Nephron progenitor cell (in vitro differentiated cells): ENCODE measurements around the gene RGS21.

ENCODE experiments used
- DNase-seq: peaks from one replicate; pipeline ENCODE4 v3.0.0; 2021
- H3K27ac Mint-ChIP-seq: 2 replicates; pipeline ENCODE4 v1.8.0; 2021; ENCODE audit warnings: mild to moderate bottlenecking, moderate library complexity, mixed read lengths
- H3K27me3 Mint-ChIP-seq: 2 replicates; pipeline ENCODE4 v1.8.0; 2021; ENCODE audit warnings: mild to moderate bottlenecking, low read depth, mixed read lengths; ENCODE audit not compliant: poor library complexity
- H3K36me3 Mint-ChIP-seq: 2 replicates; pipeline ENCODE4 v1.8.0; 2021; ENCODE audit warnings: low read depth, mixed read lengths
- H3K4me1 Mint-ChIP-seq: 2 replicates; pipeline ENCODE4 v1.8.0; 2021; ENCODE audit warnings: mixed read lengths
- H3K4me3 Mint-ChIP-seq: 2 replicates; pipeline ENCODE4 v1.8.0; 2021; ENCODE audit warnings: mild to moderate bottlenecking, moderate library complexity, mixed read lengths
- H3K9me3 Mint-ChIP-seq: 2 replicates; pipeline ENCODE4 v1.8.0; 2021; ENCODE audit warnings: mild to moderate bottlenecking, moderate library complexity, mixed read lengths
- CTCF ChIP-seq: fragments of 200-600 bp; sonication (generic); IDR thresholded peaks from 2 replicates; pipeline ENCODE4 v1.5.0; 2021; ENCODE audit warnings: antibody characterized with exemption

Gene RGS21

GRCh38 chr1:192358402-192358801 lies 41.6 kb downstream of the RGS21 start:
- Mint-ChIP-seq H3K27me3 (no peaks in the 10 kb centered on the region), H3K27ac (no peak overlapping the region), H3K4me1 (no peaks in the 10 kb centered on the region), H3K4me3 (no peak overlapping the region), H3K36me3 (no peaks in the 10 kb centered on the region), H3K9me3 (no peaks in the 10 kb centered on the region)
- no peak for TF ChIP-seq CTCF
- DNase-seq, result no peak

- no peak overlapping the region for H3K27ac Mint-ChIP-seq
- H3K36me3 Mint-ChIP-seq, result no peaks in the 10 kb centered on the region
- no peak for TF ChIP-seq CTCF
- no peaks in the 10 kb centered on the region for H3K4me1 Mint-ChIP-seq
- DNase-seq, result no peak
- H3K9me3 Mint-ChIP-seq, result no peaks in the 10 kb centered on the region
- H3K4me3 Mint-ChIP-seq, result no peak overlapping the region
- H3K27me3 Mint-ChIP-seq, result no peaks in the 10 kb centered on the region
Measured at GRCh38 chr1:192358822-192359221, 42.0 kb downstream of the RGS21 start.

GRCh38 chr1:192363177-192363576 lies 46.4 kb downstream of the RGS21 start:
- H3K4me1 Mint-ChIP-seq, result no peaks in the 10 kb centered on the region
- no peak overlapping the region for H3K27ac Mint-ChIP-seq
- H3K27me3 Mint-ChIP-seq, result no peaks in the 10 kb centered on the region
- no peak overlapping the region for H3K4me3 Mint-ChIP-seq
- no peaks in the 10 kb centered on the region for H3K36me3 Mint-ChIP-seq
- H3K9me3 Mint-ChIP-seq, result no peaks in the 10 kb centered on the region
- no peak for TF ChIP-seq CTCF
- DNase-seq, result no peak

- Mint-ChIP-seq H3K27ac (no peak overlapping the region), H3K4me1 (no peaks in the 10 kb centered on the region)
- TF ChIP-seq CTCF, result no peak
Measured at GRCh38 chr1:192367436-192367835, 50.6 kb downstream of the RGS21 start.

GRCh38 chr1:192375306-192375705 lies 58.5 kb downstream of the RGS21 start:
- Mint-ChIP-seq H3K4me1 (no peaks in the 10 kb centered on the region), H3K27ac (no peak overlapping the region), H3K27me3 (no peaks in the 10 kb centered on the region), H3K9me3 (no peaks in the 10 kb centered on the region), H3K36me3 (no peaks in the 10 kb centered on the region), H3K4me3 (no peak overlapping the region)
- DNase-seq, result no peak
- TF ChIP-seq CTCF, result no peak

More at GRCh38 chr1:192367436-192367835, 50.6 kb downstream of the RGS21 start:
- Mint-ChIP-seq H3K36me3 (no peaks in the 10 kb centered on the region), H3K4me3 (no peak overlapping the region), H3K9me3 (no peaks in the 10 kb centered on the region), H3K27me3 (no peaks in the 10 kb centered on the region)
- DNase-seq, result no peak

- Mint-ChIP-seq H3K27ac (no peak overlapping the region), H3K4me3 (no peak overlapping the region), H3K36me3 (no peaks in the 10 kb centered on the region), H3K9me3 (no peaks in the 10 kb centered on the region), H3K4me1 (no peaks in the 10 kb centered on the region), H3K27me3 (no peaks in the 10 kb centered on the region)
- no peak for TF ChIP-seq CTCF
- no peak for DNase-seq
Measured at GRCh38 chr1:192376374-192376773, 59.6 kb downstream of the RGS21 start.
